Endodermal cell (in vitro differentiated cells): ENCODE results near the gene GGTA1. TPM values are rescaled to one million over a fixed set of nuclear protein-coding genes. Genes with fewer than 3 reads are reported as not detected.

ENCODE experiments used
- DNase-seq: peaks from one replicate; pipeline ENCODE4 v3.0.0-alpha.2; 2017
- H3K27ac ChIP-seq: 2 replicates; pipeline ENCODE4 v1.5.1; 2013; ENCODE audit warnings: mild to moderate bottlenecking, low read depth, low read length, moderate library complexity
- H3K27me3 ChIP-seq: 2 replicates; pipeline ENCODE4 v1.6.1; 2013; ENCODE audit warnings: mild to moderate bottlenecking, low read length, moderate library complexity; ENCODE audit not compliant: insufficient read depth, control insufficient read depth, poor library complexity, severe bottlenecking
- H3K36me3 ChIP-seq: 2 replicates; pipeline ENCODE4 v1.7.0; 2013; ENCODE audit warnings: mild to moderate bottlenecking, low read length, moderate library complexity; ENCODE audit not compliant: control insufficient read depth, insufficient read depth
- H3K4me1 ChIP-seq: one replicate; pipeline ENCODE4 v1.7.0; 2013; ENCODE audit warnings: low read length; ENCODE audit not compliant: control insufficient read depth, insufficient read depth
- H3K4me3 ChIP-seq: 2 replicates; pipeline ENCODE4 v1.5.1; 2013; ENCODE audit warnings: mild to moderate bottlenecking, low read length, moderate library complexity
- H3K9ac ChIP-seq: 2 replicates; pipeline ENCODE4 v1.6.1; 2013; ENCODE audit warnings: mild to moderate bottlenecking, low read length, moderate library complexity; ENCODE audit not compliant: poor library complexity, severe bottlenecking; ENCODE audit errors: extremely low read depth
- H3K9me3 ChIP-seq: 2 replicates; pipeline ENCODE4 v1.6.1; 2013; ENCODE audit warnings: mild to moderate bottlenecking, low read length, moderate library complexity; ENCODE audit not compliant: control insufficient read depth
- H3K27ac Mint-ChIP-seq: 2 replicates; pipeline ENCODE4 v1.8.0; 2020; ENCODE audit warnings: mixed read lengths
- H3K27me3 Mint-ChIP-seq: 2 replicates; pipeline ENCODE4 v1.8.0; 2021; ENCODE audit warnings: mild to moderate bottlenecking, mixed read lengths; ENCODE audit not compliant: insufficient read depth
- H3K36me3 Mint-ChIP-seq: 2 replicates; pipeline ENCODE4 v1.8.0; 2020; ENCODE audit warnings: low read depth, mixed read lengths
- H3K4me1 Mint-ChIP-seq: 2 replicates; pipeline ENCODE4 v1.8.0; 2020; ENCODE audit warnings: mixed read lengths
- H3K4me3 Mint-ChIP-seq: 2 replicates; pipeline ENCODE4 v1.8.0; 2020; ENCODE audit warnings: mild to moderate bottlenecking, moderate library complexity, mixed read lengths
- H3K9me3 Mint-ChIP-seq: 2 replicates; pipeline ENCODE4 v1.8.0; 2020; ENCODE audit warnings: mild to moderate bottlenecking, mixed read lengths
- WGBS, 2 experiments: methylation state at CpG; one replicate each; pipeline versions ENCODE4 v1.1.5 to v1.1.7; 2013; ENCODE audit warnings: missing lambda C conversion rate in 2 of 2, mixed read lengths in 1 of 2; ENCODE audit not compliant: insufficient coverage in 1 of 2, insufficient read length in 1 of 2; 5-methylcytosine and 5-hydroxymethylcytosine counted together
- total RNA-seq, 2 donors: library from RNA; stranded (reverse); fragmentation: NEBNext Ultra II Directional in 1 of 2; extraction: Animal tissue kit (Norgen Biotek cat#: 25700) in 1 of 2; gene quantifications; 2 replicates in 1 of 2; 3 replicates in 1 of 2; pipeline ENCODE4 v1.2.1, GENCODE V29; 2021
- TF ChIP-seq, protein P1 (sequence below): fragments of 200-600 bp; sonication (generic); conservative IDR thresholded peaks from 2 replicates; pipeline ENCODE4 v1.5.0; 2021; ENCODE audit warnings: antibody characterized with exemption, mild to moderate bottlenecking

The GGTA1 gene
- total RNA-seq, 2 donors from 2014 or later, result not detected

DNA sequence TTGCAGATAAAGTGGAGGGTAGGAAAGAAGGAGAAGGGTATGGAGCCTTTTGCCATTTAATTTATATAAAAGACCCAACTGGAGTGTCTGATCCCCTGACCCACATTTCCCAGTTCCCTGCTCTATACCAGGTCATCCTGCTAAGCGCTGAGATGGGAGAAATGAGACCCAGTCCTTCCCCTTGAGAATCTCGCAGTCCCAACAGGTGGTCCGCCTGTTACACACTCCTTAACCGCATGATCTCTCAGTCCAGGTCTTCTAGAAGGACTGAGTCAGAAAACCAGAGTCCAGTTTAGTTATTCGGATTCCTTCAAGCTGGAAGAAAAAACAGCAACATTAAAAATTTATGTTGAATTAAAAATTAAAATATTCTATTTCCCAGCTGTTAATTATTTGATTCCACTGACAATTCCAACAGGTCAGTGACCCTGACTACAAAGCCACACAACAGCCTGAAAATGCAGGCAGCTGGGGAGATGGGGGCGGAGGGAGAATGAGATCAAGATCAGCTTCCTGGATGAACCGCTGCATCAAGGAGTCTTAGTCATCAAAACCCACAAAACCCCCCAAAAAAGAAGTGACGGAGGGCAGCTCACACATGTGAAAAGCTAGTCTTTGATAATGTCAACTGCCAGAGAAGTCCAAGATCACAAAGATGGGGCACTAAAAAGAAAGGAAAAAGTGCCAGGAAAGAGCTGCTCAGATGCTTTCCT is 44.0 kb downstream of the GGTA1 start:
- Histone ChIP-seq H3K4me1 (no peaks in the 10 kb centered on the region), H3K27me3 (no peaks in the 10 kb centered on the region), H3K4me3 (no peak overlapping the region), H3K9me3 (no peaks in the 10 kb centered on the region), H3K27ac (no peak overlapping the region), H3K36me3 (no peaks in the 10 kb centered on the region), H3K9ac (no peak overlapping the region)
- Mint-ChIP-seq H3K36me3 (no peaks in the 10 kb centered on the region), H3K27ac (no peak overlapping the region), H3K4me3 (no peak overlapping the region), H3K9me3 (no peaks in the 10 kb centered on the region), H3K4me1 (peaks cover 9% of the 10 kb centered on the region), H3K27me3 (peaks cover 9% of the 10 kb centered on the region)
- TF ChIP-seq, protein P1, sequence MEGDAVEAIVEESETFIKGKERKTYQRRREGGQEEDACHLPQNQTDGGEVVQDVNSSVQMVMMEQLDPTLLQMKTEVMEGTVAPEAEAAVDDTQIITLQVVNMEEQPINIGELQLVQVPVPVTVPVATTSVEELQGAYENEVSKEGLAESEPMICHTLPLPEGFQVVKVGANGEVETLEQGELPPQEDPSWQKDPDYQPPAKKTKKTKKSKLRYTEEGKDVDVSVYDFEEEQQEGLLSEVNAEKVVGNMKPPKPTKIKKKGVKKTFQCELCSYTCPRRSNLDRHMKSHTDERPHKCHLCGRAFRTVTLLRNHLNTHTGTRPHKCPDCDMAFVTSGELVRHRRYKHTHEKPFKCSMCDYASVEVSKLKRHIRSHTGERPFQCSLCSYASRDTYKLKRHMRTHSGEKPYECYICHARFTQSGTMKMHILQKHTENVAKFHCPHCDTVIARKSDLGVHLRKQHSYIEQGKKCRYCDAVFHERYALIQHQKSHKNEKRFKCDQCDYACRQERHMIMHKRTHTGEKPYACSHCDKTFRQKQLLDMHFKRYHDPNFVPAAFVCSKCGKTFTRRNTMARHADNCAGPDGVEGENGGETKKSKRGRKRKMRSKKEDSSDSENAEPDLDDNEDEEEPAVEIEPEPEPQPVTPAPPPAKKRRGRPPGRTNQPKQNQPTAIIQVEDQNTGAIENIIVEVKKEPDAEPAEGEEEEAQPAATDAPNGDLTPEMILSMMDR, result no peak
- no peak for DNase-seq
- 82 to 85% methylated on average over 3 to 8 of the region's 8 CpGs for WGBS, 2 experiments

DNA sequence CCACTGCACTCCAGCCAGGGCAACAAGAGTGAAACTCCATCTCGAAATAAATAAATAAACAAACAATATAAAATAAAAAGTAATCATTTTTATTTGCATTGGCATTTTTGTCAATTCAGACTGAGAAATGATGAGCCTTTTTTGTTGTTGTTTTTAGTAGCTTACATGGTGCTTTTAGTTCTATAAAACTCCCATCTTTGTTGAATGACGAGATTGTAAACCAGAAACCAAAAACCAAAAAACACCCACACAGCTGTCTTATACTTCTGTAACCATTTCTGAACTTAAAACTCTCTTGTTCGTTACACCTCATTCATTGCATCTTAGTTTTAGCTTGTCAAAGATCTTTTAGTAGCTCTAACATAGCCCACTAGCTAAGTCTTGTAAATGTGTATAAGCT is 44.7 kb downstream of the GGTA1 start:
- Histone ChIP-seq H3K27me3 (no peaks in the 10 kb centered on the region), H3K36me3 (no peaks in the 10 kb centered on the region), H3K9ac (no peak overlapping the region), H3K9me3 (no peaks in the 10 kb centered on the region), H3K27ac (no peak overlapping the region), H3K4me1 (peaks cover 5% of the 10 kb centered on the region), H3K4me3 (no peak overlapping the region)
- Mint-ChIP-seq H3K9me3 (no peaks in the 10 kb centered on the region), H3K4me1 (peaks cover 16% of the 10 kb centered on the region), H3K27me3 (peaks cover 9% of the 10 kb centered on the region), H3K4me3 (no peak overlapping the region), H3K27ac (no peak overlapping the region), H3K36me3 (no peaks in the 10 kb centered on the region)
- TF ChIP-seq, protein P1, result no peak
- no peak for DNase-seq
- WGBS, 2 experiments, result 91 to 92% methylated on average over 1 to 2 of the region's 3 CpGs

GRCh38 chr9:121453232-121453892 is 46.3 kb downstream of the GGTA1 start:
- peak; percentile 60 for DNase-seq
- H3K9me3 ChIP-seq, result no peaks in the 10 kb centered on the region
- Mint-ChIP-seq H3K4me3 (no peak overlapping the region), H3K27me3 (peaks cover 9% of the 10 kb centered on the region), H3K36me3 (no peaks in the 10 kb centered on the region), H3K9me3 (no peaks in the 10 kb centered on the region), H3K4me1 (peaks cover 17% of the 10 kb centered on the region), H3K27ac (no peak overlapping the region)
- no peak overlapping the region for H3K4me3 ChIP-seq
- 73 to 76% methylated on average over 6 to 9 of the region's 9 CpGs for WGBS, 2 experiments
- H3K36me3 ChIP-seq, result no peaks in the 10 kb centered on the region
- peaks cover 5% of the 10 kb centered on the region for H3K4me1 ChIP-seq
- TF ChIP-seq, protein P1, result no peak
- no peak overlapping the region for H3K27ac ChIP-seq
- H3K27me3 ChIP-seq, result no peaks in the 10 kb centered on the region
- no peak overlapping the region for H3K9ac ChIP-seq
